GM23338 (cell line): ENCODE measurements around the gene TECTA. TPM values are rescaled to one million over a fixed set of nuclear protein-coding genes. Genes with fewer than 3 reads are reported as not detected.

ENCODE experiments used
- ATAC-seq: fragments of 200-7000 bp; cut with Tn5 transposase; 3 replicates; pipeline ENCODE4 v1.9.1; 2020
- DNase-seq: peaks from one replicate; pipeline ENCODE4 v3.0.0-alpha.2; 2015; ENCODE audit warnings: low spot score
- H2AFZ ChIP-seq: fragments of 200-600 bp; sonication (generic); 2 replicates; pipeline ENCODE4 v1.8.0; 2016; ENCODE audit warnings: antibody characterized with exemption, mild to moderate bottlenecking, moderate library complexity
- H3F3A ChIP-seq: fragments of 200-600 bp; sonication (generic); replicated peaks from 2 replicates; pipeline ENCODE4 v1.8.0; 2017; ENCODE audit warnings: antibody characterized with exemption, mixed run types, low read depth
- H3K27ac ChIP-seq: fragments of 200-600 bp; sonication (generic); 2 replicates; pipeline ENCODE4 v1.6.1; 2016; ENCODE audit warnings: low read depth
- H3K27me3 ChIP-seq: fragments of 200-600 bp; sonication (generic); 2 replicates; pipeline ENCODE4 v1.8.0; 2016; ENCODE audit warnings: mild to moderate bottlenecking, mixed run types, moderate library complexity; ENCODE audit not compliant: insufficient read depth
- H3K36me3 ChIP-seq: fragments of 200-600 bp; sonication (generic); 2 replicates; pipeline ENCODE4 v1.8.0; 2016; ENCODE audit warnings: mild to moderate bottlenecking; ENCODE audit not compliant: insufficient read depth
- H3K4me1 ChIP-seq: fragments of 200-600 bp; sonication (generic); 2 replicates; pipeline ENCODE4 v1.8.0; 2016; ENCODE audit warnings: mild to moderate bottlenecking, moderate library complexity; ENCODE audit not compliant: insufficient read depth
- H3K4me2 ChIP-seq: fragments of 200-600 bp; sonication (generic); 2 replicates; pipeline ENCODE4 v1.7.1; 2017; ENCODE audit warnings: mixed run types
- H3K4me3 ChIP-seq: fragments of 200-600 bp; sonication (generic); 2 replicates; pipeline ENCODE4 v1.6.1; 2016; ENCODE audit warnings: mixed run types
- H3K79me2 ChIP-seq: fragments of 200-600 bp; sonication (generic); replicated peaks from 2 replicates; pipeline ENCODE4 v1.8.0; 2017; ENCODE audit warnings: mild to moderate bottlenecking; ENCODE audit not compliant: insufficient read depth
- H3K9me2 ChIP-seq: fragments of 200-600 bp; sonication (generic); 2 replicates; pipeline ENCODE4 v1.8.0; 2017; ENCODE audit not compliant: insufficient read depth
- H4K20me1 ChIP-seq: fragments of 200-600 bp; sonication (generic); replicated peaks from 2 replicates; pipeline ENCODE4 v1.8.0; 2017; ENCODE audit warnings: mild to moderate bottlenecking; ENCODE audit not compliant: insufficient read depth
- H3K27ac Mint-ChIP-seq: 2 replicates; pipeline ENCODE4 v1.8.0; 2020; ENCODE audit warnings: inconsistent platforms, mild to moderate bottlenecking, moderate library complexity, mixed read lengths
- H3K27me3 Mint-ChIP-seq: 3 replicates; pipeline ENCODE4 v1.8.0; 2022; ENCODE audit warnings: low read depth, mild to moderate bottlenecking, moderate library complexity, mixed read lengths, inconsistent platforms; ENCODE audit not compliant: insufficient read depth, poor library complexity
- H3K36me3 Mint-ChIP-seq: 3 replicates; pipeline ENCODE4 v1.8.0; 2021; ENCODE audit warnings: low read depth, mild to moderate bottlenecking, inconsistent platforms, moderate library complexity, mixed read lengths
- H3K4me1 Mint-ChIP-seq: 3 replicates; pipeline ENCODE4 v1.8.0; 2020; ENCODE audit warnings: mild to moderate bottlenecking, inconsistent platforms, mixed read lengths
- H3K4me3 Mint-ChIP-seq: 3 replicates; pipeline ENCODE4 v1.8.0; 2021; ENCODE audit warnings: moderate library complexity, mild to moderate bottlenecking, inconsistent platforms, mixed read lengths
- H3K9me3 Mint-ChIP-seq: 3 replicates; pipeline ENCODE4 v1.8.0; 2020; ENCODE audit warnings: moderate library complexity, mild to moderate bottlenecking, inconsistent platforms, mixed read lengths
- CTCF ChIP-seq, 2 experiments: fragments of 200-600 bp in 1 of 2; sonication (generic) in 1 of 2; conservative IDR thresholded peaks; 2 replicates each; pipeline versions ENCODE4 v1.5.1 to v1.6.1; 2016 to 2017; ENCODE audit warnings: antibody characterized with exemption in 2 of 2, low read depth in 2 of 2, mild to moderate bottlenecking in 2 of 2, moderate library complexity in 1 of 2
- ETS1 ChIP-seq: IDR thresholded peaks from 2 replicates; pipeline ENCODE4 v1.6.1; 2016; ENCODE audit warnings: antibody characterized with exemption
- EZH2 ChIP-seq: fragments of 200-600 bp; sonication (generic); IDR thresholded peaks from one replicate; pipeline ENCODE4 v1.8.0; 2017; ENCODE audit warnings: antibody characterized with exemption, mild to moderate bottlenecking, low read depth; ENCODE audit not compliant: unreplicated experiment
- EZH2phosphoT487 ChIP-seq: fragments of 200-600 bp; sonication (generic); IDR thresholded peaks from one replicate; pipeline ENCODE4 v1.8.1; 2018; ENCODE audit warnings: antibody characterized with exemption; ENCODE audit not compliant: unreplicated experiment
- NANOG ChIP-seq: IDR thresholded peaks from 2 replicates; pipeline ENCODE4 v1.6.1; 2016; ENCODE audit warnings: antibody characterized with exemption, borderline replicate concordance
- REST ChIP-seq: IDR thresholded peaks from one replicate; pipeline ENCODE4 v1.6.1; 2018; ENCODE audit warnings: antibody characterized with exemption; ENCODE audit not compliant: unreplicated experiment
- STAT1 ChIP-seq: IDR thresholded peaks from one replicate; pipeline ENCODE4 v1.6.1; 2016; ENCODE audit warnings: antibody characterized with exemption; ENCODE audit not compliant: unreplicated experiment
- ZNF114 ChIP-seq: fragments of 250-450 bp; sonication (Bioruptor Pico); IDR thresholded peaks from 2 replicates; pipeline ENCODE4 v1.5.0; 2020; ENCODE audit warnings: mild to moderate bottlenecking, moderate library complexity
- ZNF331 ChIP-seq: fragments of 250-450 bp; sonication (Bioruptor Pico); IDR thresholded peaks from 2 replicates; pipeline ENCODE4 v1.5.0; 2020; ENCODE audit warnings: low read depth, mild to moderate bottlenecking, moderate library complexity
- ZNF462 ChIP-seq: fragments of 250-450 bp; sonication (Bioruptor Pico); IDR thresholded peaks from 2 replicates; pipeline ENCODE4 v1.5.0; 2020; ENCODE audit warnings: mild to moderate bottlenecking, moderate library complexity
- polyA plus RNA-seq: library from polyadenylated mRNA; unstranded; fragments of >200 nt; fragmentation: Nextera tagmentation; extraction: Ambion mirVana; gene quantifications from 2 replicates; pipeline ENCODE4 v1.2.1, GENCODE V29; 2016
- total RNA-seq: library from RNA; depleted of rRNA; stranded (reverse); fragments of >200 nt; shearing (Covaris generic); gene quantifications from 2 replicates; pipeline ENCODE4 v1.2.3, GENCODE V29; 2014

Gene TECTA
- total and polyA plus RNA-seq, 2 experiments from 2014 or later: 0.34 to 0.69 TPM

GRCh38 chr11:121086866-121087265, 14.2 kb upstream of the TECTA start:
- H3K79me2 ChIP-seq: no peaks in the 10 kb centered on the region
- Mint-ChIP-seq H3K27me3 (no peaks in the 10 kb centered on the region), H3K9me3 (no peaks in the 10 kb centered on the region), H3K36me3 (no peaks in the 10 kb centered on the region; the same call in 2 of the 3 replicates), H3K4me3 (no peak overlapping the region), H3K27ac (no peak overlapping the region), H3K4me1 (no peaks in the 10 kb centered on the region)
- H4K20me1 ChIP-seq: no peaks in the 10 kb centered on the region; the same call in 1 of the 2 replicates
- H3K4me1 ChIP-seq: no peaks in the 10 kb centered on the region
- H3K9me2 ChIP-seq: no peaks in the 10 kb centered on the region
- TF ChIP-seq REST (no peak), STAT1 (no peak), ZNF331 (CRISPR knock-in tag) (no peak), EZH2phosphoT487 (no peak), CTCF (conservative IDR thresholded peaks at IDR 0.05; ENCODE audit: low read depth in 2 of 2) (no peak), ETS1 (no peak), EZH2 (no peak), ZNF462 (no peak), NANOG (no peak), ZNF114 (CRISPR knock-in tag) (no peak)
- no peak for ATAC-seq
- no peaks in the 10 kb centered on the region for H3F3A ChIP-seq
- no peaks in the 10 kb centered on the region for H3K27me3 ChIP-seq
- no peak for DNase-seq
- no peaks in the 10 kb centered on the region for H3K36me3 ChIP-seq
- H3K4me2 ChIP-seq: no peak overlapping the region
- H3K4me3 ChIP-seq: no peak overlapping the region
- H3K27ac ChIP-seq: no peak overlapping the region
- no peak overlapping the region for H2AFZ ChIP-seq
